ENCODE data around the gene IL32. TPM values are rescaled to one million over a fixed set of nuclear protein-coding genes. Genes with fewer than 3 reads are reported as not detected.
A peak's percentile ranks its signal among the peaks of the same experiment; 100 is the strongest.

The IL32 gene
- total and polyA plus RNA-seq, 9 of the 15 experiments (the other 6 are each of a cell fraction or from before 2014, with no cell fraction given), result 0.21 to 2.2 (median 0.37) TPM; not detected in 3

GRCh38 chr16:3022684-3023414 lies 42.6 kb upstream of the IL32 start (continued):
- TF ChIP-seq CREB3L1 (IDR thresholded peaks at IDR 0.05; ENCODE audit: borderline replicate concordance, low read depth) (no peak), ZNF586 (CRISPR knock-in tag; conservative IDR thresholded peaks at IDR 0.05) (no peak), ZNF639 (CRISPR knock-in tag; conservative IDR thresholded peaks at IDR 0.05 in 1 of 2, IDR thresholded peaks at IDR 0.05 in 1 of 2) (0 out of 4 replicates have a peak, but pooled peaks of 1 of the 2 experiments have one; percentile 39), E2F4 (CRISPR knock-in tag; IDR thresholded peaks at IDR 0.05; ENCODE audit: low read depth) (no peak), DLX4 (CRISPR knock-in tag; IDR thresholded peaks at IDR 0.05) (no peak), SMAD3 (CRISPR knock-in tag; conservative IDR thresholded peaks at IDR 0.05) (no peak), ZC3H8 (IDR thresholded peaks at IDR 0.05) (no peak), HDAC3 (IDR thresholded peaks at IDR 0.05; ENCODE audit: borderline replicate concordance, partially characterized antibody) (no peak), XRCC3 (IDR thresholded peaks at IDR 0.05) (no peak), POLR2AphosphoS2 (IDR thresholded peaks at IDR 0.05; ENCODE audit: low read length) (no peak), HOXB6 (CRISPR knock-in tag; IDR thresholded peaks at IDR 0.05; ENCODE audit: borderline replicate concordance) (no peak), FOXK2 (conservative IDR thresholded peaks at IDR 0.05 in 1 of 2, IDR thresholded peaks at IDR 0.05 in 1 of 2; ENCODE audit: low read depth in 2 of 2) (no peak), KLF1 (tag; IDR thresholded peaks at IDR 0.05) (no peak), SREBF1 (IDR thresholded peaks at IDR 0.05; ENCODE audit: borderline replicate concordance, low read depth, low read length) (no peak), ZNF740 (CRISPR knock-in tag; IDR thresholded peaks at IDR 0.05) (peak; percentile 60; the same call in 1 of the 2 replicates), ZNF740 (tag; IDR thresholded peaks at IDR 0.05) (no peak), ZBED1 (IDR thresholded peaks at IDR 0.05) (peak; percentile 16), BHLHE40 (IDR thresholded peaks at IDR 0.05; ENCODE audit: low read length) (no peak), ZKSCAN3 (CRISPR knock-in tag; IDR thresholded peaks at IDR 0.05) (no peak), ATF2 (CRISPR knock-in tag; IDR thresholded peaks at IDR 0.05) (no peak), POLR2AphosphoS5 (IDR thresholded peaks at IDR 0.05; ENCODE audit: control insufficient read depth, insufficient read depth, low read depth, low read length) (peak; percentile 69), NR2F6 (CRISPR knock-in tag; IDR thresholded peaks at IDR 0.05) (no peak)
